Endothelial cell of umbilical vein (primary cell): ENCODE data around the gene NPLOC4. TPM values are rescaled to one million over a fixed set of nuclear protein-coding genes. Genes with fewer than 3 reads are reported as not detected.
A peak's percentile ranks its signal among the peaks of the same experiment; 100 is the strongest.

ENCODE experiments used
- BruUV-seq: library from RNA; stranded (reverse); fragments of 400-500 nt; replicated peaks from 2 replicates; lab custom pipeline; 2021; lab: Mats Ljungman, UMichigan
- CTCF ChIA-PET: fragments of 300-600, 350-600 bp; sonication (Branson Sonifier 250); formaldehyde crosslinking; loops from one replicate; lab custom pipeline; 2021; ENCODE audit warnings: antibody characterized with exemption, inconsistent platforms; lab: Charles Lee
- POLR2A ChIA-PET: fragments of 300-600, 350-600 bp; sonication (Branson Sonifier 250); formaldehyde crosslinking; loops from one replicate; lab custom pipeline; 2021; ENCODE audit warnings: antibody characterized with exemption, inconsistent platforms; lab: Charles Lee
- DNase-seq: peaks from one replicate; pipeline ENCODE4 v3.0.0-alpha.2; 2011; ENCODE audit warnings: low read depth, low spot score
- FAIRE-seq: peaks from 2 replicates; lab custom pipeline; 2011; peaks lifted over from hg19 to GRCh38; lab: Jason Lieb, UNC
- H2AFZ ChIP-seq: 2 replicates; pipeline ENCODE4 v1.6.0; 2012; ENCODE audit warnings: low read depth, low read length, control low read depth, inconsistent platforms
- H3K27ac ChIP-seq: 2 replicates; pipeline ENCODE4 v1.5.1; 2011; ENCODE audit warnings: low read depth, mild to moderate bottlenecking, control low read depth, low read length, moderate library complexity; ENCODE audit not compliant: insufficient read depth
- H3K27me3 ChIP-seq, 2 experiments: 2 replicates each; pipeline versions ENCODE4 v1.6.0 to v1.6.1; 2011; ENCODE audit warnings: low read length in 2 of 2, mixed read lengths in 1 of 2; ENCODE audit not compliant: control insufficient read depth in 2 of 2, insufficient read depth in 2 of 2
- H3K36me3 ChIP-seq, 2 experiments: 2 replicates in 1 of 2; 3 replicates in 1 of 2; pipeline ENCODE4 v1.5.1; 2011; ENCODE audit warnings: low read length in 2 of 2, mild to moderate bottlenecking in 1 of 2, moderate library complexity in 1 of 2; ENCODE audit not compliant: control insufficient read depth in 2 of 2, insufficient read depth in 2 of 2; ENCODE audit errors: extremely low read depth in 1 of 2
- H3K4me1 ChIP-seq: 3 replicates; pipeline ENCODE4 v1.5.1; 2011; ENCODE audit warnings: mild to moderate bottlenecking, low read length; ENCODE audit not compliant: control insufficient read depth, insufficient read depth; ENCODE audit errors: extremely low read depth
- H3K4me2 ChIP-seq: 2 replicates; pipeline ENCODE4 v1.6.1; 2011; ENCODE audit warnings: low read length, control low read depth, mixed read lengths; ENCODE audit not compliant: insufficient read depth
- H3K4me3 ChIP-seq, 3 experiments: fragments of 200-600 bp in 1 of 3; sonication (generic), shearing (Covaris generic) in 1 of 3; replicated peaks in 1 of 3; 2 replicates each; pipeline ENCODE4 v1.5.1; 2011 to 2016; ENCODE audit warnings: control low read depth in 3 of 3, low read length in 3 of 3, mild to moderate bottlenecking in 2 of 3, inconsistent platforms in 1 of 3, low read depth in 1 of 3, moderate library complexity in 1 of 3; ENCODE audit not compliant: insufficient read depth in 1 of 3
- H3K79me2 ChIP-seq: 2 replicates; pipeline ENCODE4 v1.6.0; 2012; ENCODE audit warnings: low read length, inconsistent platforms; ENCODE audit not compliant: control insufficient read depth, insufficient read depth
- H3K9ac ChIP-seq: replicated peaks from 2 replicates; pipeline ENCODE3; 2011; ENCODE audit warnings: low read length, control low read depth; ENCODE audit not compliant: insufficient read depth; ENCODE audit errors: extremely low read depth
- H3K9me1 ChIP-seq: replicated peaks from 3 replicates; pipeline ENCODE4 v1.6.0; 2011; ENCODE audit warnings: mild to moderate bottlenecking, low read length; ENCODE audit not compliant: control insufficient read depth, insufficient read depth; ENCODE audit errors: extremely low read depth
- H3K9me3 ChIP-seq: replicated peaks from 2 replicates; pipeline ENCODE4 v1.5.1; 2012; ENCODE audit warnings: low read length, inconsistent platforms; ENCODE audit not compliant: control insufficient read depth, insufficient read depth
- H4K20me1 ChIP-seq: replicated peaks from 2 replicates; pipeline ENCODE3; 2011; ENCODE audit warnings: mild to moderate bottlenecking, low read length; ENCODE audit not compliant: control insufficient read depth, insufficient read depth; ENCODE audit errors: extremely low read depth
- FOS ChIP-seq: IDR thresholded peaks from 2 replicates; pipeline ENCODE4 v1.6.1; 2011; ENCODE audit warnings: mild to moderate bottlenecking, low read length, moderate library complexity, borderline replicate concordance; ENCODE audit not compliant: insufficient read depth
- GATA2 ChIP-seq: IDR thresholded peaks from 2 replicates; pipeline ENCODE4 v1.7.0; 2011; ENCODE audit warnings: low read depth, mild to moderate bottlenecking, moderate library complexity, mixed read lengths, low read length; ENCODE audit not compliant: insufficient read length, insufficient read depth
- JUN ChIP-seq: IDR thresholded peaks from 2 replicates; pipeline ENCODE4 v1.6.1; 2011; ENCODE audit warnings: borderline replicate concordance, low read depth; ENCODE audit not compliant: insufficient read length, insufficient read depth
- MYC ChIP-seq: IDR thresholded peaks from one replicate; pipeline ENCODE4 v1.6.1; 2011; ENCODE audit warnings: mild to moderate bottlenecking, low read depth, low read length
- POLR2A ChIP-seq: IDR thresholded peaks from 2 replicates; pipeline ENCODE4 v1.6.1; 2012; ENCODE audit warnings: low read depth, mild to moderate bottlenecking, control low read depth, low read length
- POLR2AphosphoS5 ChIP-seq: IDR thresholded peaks from 2 replicates; pipeline ENCODE4 v1.6.1; 2012; ENCODE audit warnings: low read depth, mild to moderate bottlenecking, control low read depth, low read length, moderate library complexity; ENCODE audit not compliant: insufficient read depth
- dilution Hi-C: fragments of 300-500 bp; cut with MboI; formaldehyde crosslinking; loops from one replicate; pipeline ENCODE4 v1.15.0; 2019; ENCODE audit warnings: low sequenced_read_pairs; ENCODE audit not compliant: extremely low pct_ligation_motif_present
- intact Hi-C: fragments of 100-400 bp; cut with micrococcal nuclease; formaldehyde crosslinking; loops from one replicate; pipeline ENCODE4 v1.10.0; 2022
- polyA plus RNA-seq, 4 experiments: library from polyadenylated mRNA; depleted of rRNA in 3 of 4; stranded (reverse) in 3 of 4; unstranded in 1 of 4; fragments of >200 nt; gene quantifications; 2 replicates each; pipeline versions ENCODE4 v1.2.1 to v1.2.3, GENCODE V29; 2011 to 2012; ENCODE audit warnings: missing spikeins in 1 of 4
- total RNA-seq: library from RNA; stranded (reverse); gene quantifications from 2 replicates; pipeline ENCODE4 v1.2.3, GENCODE V29; 2021
- TF ChIP-seq, protein P1 (sequence below): IDR thresholded peaks from 2 replicates; pipeline ENCODE4 v1.6.1; 2011; ENCODE audit not compliant: insufficient read depth, insufficient read length

NPLOC4 gene
- total and polyA plus RNA-seq, 2 donors (not counting 3 experiments of a cell fraction or from before 2014, with no cell fraction given) = 150 to 175 TPM

GRCh38 chr17:81518785-81519283 is 118.1 kb downstream of the NPLOC4 start:
- TF ChIP-seq FOS (no peak), POLR2A (peak; percentile 59), JUN (no peak), POLR2AphosphoS5 (peak; percentile 60), MYC (no peak)
- TF ChIP-seq, protein P1, sequence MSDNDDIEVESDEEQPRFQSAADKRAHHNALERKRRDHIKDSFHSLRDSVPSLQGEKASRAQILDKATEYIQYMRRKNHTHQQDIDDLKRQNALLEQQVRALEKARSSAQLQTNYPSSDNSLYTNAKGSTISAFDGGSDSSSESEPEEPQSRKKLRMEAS = no peak
- H3K27me3 ChIP-seq = no peaks in the 10 kb centered on the region
- ChIA-PET POLR2A (no interaction called here), CTCF (interaction anchor here (1.0 to 2.2 kb wide), 9 partner anchors 9 to 227 kb away, joined by 3 to 11 read pairs (median 4); partner anchors contain the start of genes FAAP100 and FSCN2)
- H3K9me1 ChIP-seq = no peaks in the 10 kb centered on the region
- H4K20me1 ChIP-seq = no peaks in the 10 kb centered on the region
- peaks cover 29% of the 10 kb centered on the region for H3K4me1 ChIP-seq
- peak overlapping the region; percentile 70 for H3K4me2 ChIP-seq
- no peak overlapping the region for H3K9ac ChIP-seq
- BruUV-seq = no TSS peak
- no peaks in the 10 kb centered on the region for H3K36me3 ChIP-seq
- intact Hi-C loops = no loop called here
- DNase-seq (no peak), FAIRE-seq (peak; percentile 37)
- peaks cover 25% of the 10 kb centered on the region for H3K79me2 ChIP-seq
- peak overlapping the region; percentile 11 to 32 (median 22) for H3K4me3 ChIP-seq
- no peaks in the 10 kb centered on the region for H3K9me3 ChIP-seq
- H2AFZ ChIP-seq = peak overlapping the region; percentile 39
- dilution Hi-C loops = no loop called here
- no peak overlapping the region for H3K27ac ChIP-seq

- no TSS peak for BruUV-seq
- Histone ChIP-seq H3K79me2 (peaks cover 25% of the 10 kb centered on the region), H3K9me3 (no peaks in the 10 kb centered on the region), H3K36me3 (no peaks in the 10 kb centered on the region), H3K4me1 (peaks cover 33% of the 10 kb centered on the region), H4K20me1 (no peaks in the 10 kb centered on the region), H3K4me2 (no peak overlapping the region), H3K4me3 (no peak overlapping the region), H3K9ac (no peak overlapping the region), H3K27ac (no peak overlapping the region), H3K9me1 (no peaks in the 10 kb centered on the region), H2AFZ (no peak overlapping the region), H3K27me3 (no peaks in the 10 kb centered on the region)
- DNase-seq (no peak), FAIRE-seq (no peak)
- TF ChIP-seq GATA2 = no peak
- TF ChIP-seq POLR2AphosphoS5 = peak; percentile 20
- ChIA-PET POLR2A (interaction anchor here (0.6 kb wide), 1 partner anchor 10 kb away, joined by 5 read pairs; no protein-coding TSS in a partner anchor), CTCF (interaction anchor here (0.7 to 2.2 kb wide), 9 partner anchors 9 to 226 kb away, joined by 3 to 11 read pairs (median 3); partner anchors contain the start of genes FAAP100 and FSCN2)
- dilution Hi-C loops = no loop called here
- intact Hi-C loops = no loop called here
Measured at GRCh38 chr17:81518113-81518784, 118.7 kb downstream of the NPLOC4 start.
